ENCODE data around the gene IFNGR2. TPM values are rescaled to one million over a fixed set of nuclear protein-coding genes. Genes with fewer than 3 reads are reported as not detected.

The IFNGR2 gene
- total and polyA plus RNA-seq, 2 of the 8 experiments (the other 6 are each of a cell fraction or from before 2014, with no cell fraction given) = 36.0 to 46.4 TPM

GRCh38 chr21:33355355-33355754 is 47.9 kb upstream of the IFNGR2 start:
- 88% methylated on average over 6 of the region's 6 CpGs; no CpG with 5 or more reads in 1 of the 2 experiments for WGBS, 2 experiments (ENCODE audit: extremely low coverage in 1 of 2, insufficient coverage in 1 of 2, insufficient read length in 1 of 2, insufficient replicate concordance in 2 of 2, low coverage in 1 of 2, low lambda C conversion rate in 2 of 2, missing lambda C conversion rate in 1 of 2)
- ChIA-PET POLR2A (ENCODE audit: partially characterized antibody) (interaction anchor here (1.1 to 1.5 kb wide), 2 partner anchors 8 to 9 kb away, joined by 3 read pairs; no protein-coding TSS in a partner anchor), CTCF (ENCODE audit: partially characterized antibody) (interaction anchor here (1.0 to 1.8 kb wide), 2 partner anchors 24 to 31 kb away, joined by 3 to 5 read pairs; no protein-coding TSS in a partner anchor)
- H3K9ac ChIP-seq (replicated peaks in 1 of 4; ENCODE audit: extremely low read depth in 1 of 4, low read depth in 3 of 4, low read length in 3 of 4) = no peak overlapping the region
- no peak overlapping the region for H3K27ac ChIP-seq (ENCODE audit: low read depth, low read length)
- no peaks in the 10 kb centered on the region for H3K27me3 ChIP-seq (replicated peaks in 1 of 4; ENCODE audit: control insufficient read depth in 3 of 4, extremely low read depth in 1 of 4, insufficient read depth in 3 of 4, low read length in 3 of 4)
- H2BK12ac ChIP-seq (ENCODE audit: low read depth, low read length) = no peak overlapping the region
- H3K23ac ChIP-seq (ENCODE audit: insufficient read length) = no peak overlapping the region
- H3K4me1 ChIP-seq (replicated peaks in 1 of 4; ENCODE audit: control insufficient read depth in 3 of 4, insufficient read depth in 4 of 4, low read length in 3 of 4) = no peaks in the 10 kb centered on the region
- H2AFZ ChIP-seq (ENCODE audit: low read length) = no peak overlapping the region
- H2BK5ac ChIP-seq (ENCODE audit: low read depth, low read length) = no peak overlapping the region
- H3K36me3 ChIP-seq (ENCODE audit: control insufficient read depth in 2 of 4, insufficient read depth in 4 of 4, low read length in 3 of 4) = peaks cover 2 to 17% (median 13%) of the 10 kb centered on the region in 4 experiments; a peak in 6 of 8 replicates
- no peaks in the 10 kb centered on the region for H3K23me2 ChIP-seq (ENCODE audit: low read depth, low read length)
- H3K4ac ChIP-seq (replicated peaks; ENCODE audit: insufficient read length, low read depth, low read length) = no peak overlapping the region
- DNase-seq (ENCODE audit: low read depth in 1 of 2, low spot score in 2 of 2) (no peak), FAIRE-seq (no peak)
- H4K8ac ChIP-seq (ENCODE audit: extremely low read depth, insufficient read depth, low read length) = no peak overlapping the region
- no peaks in the 10 kb centered on the region for H3K79me2 ChIP-seq (ENCODE audit: control insufficient read depth in 1 of 2, insufficient read depth in 2 of 2, low read length in 2 of 2)
- H3K79me1 ChIP-seq (ENCODE audit: low read depth, low read length) = no peaks in the 10 kb centered on the region
- no peak overlapping the region for H4K5ac ChIP-seq (ENCODE audit: insufficient read length, low read depth, low read length)
- H3K56ac ChIP-seq (replicated peaks; ENCODE audit: insufficient read length, low read depth, low read length) = no peak overlapping the region
- H2BK20ac ChIP-seq (ENCODE audit: low read length) = no peak overlapping the region
- no peak overlapping the region for H4K91ac ChIP-seq (replicated peaks; ENCODE audit: insufficient read length, low read length)
- H2AK5ac ChIP-seq (ENCODE audit: low read depth, low read length) = no peak overlapping the region
- no peak overlapping the region for H3K14ac ChIP-seq (ENCODE audit: insufficient read length)
- no peak overlapping the region for H3K4me3 ChIP-seq (ENCODE audit: extremely low read depth in 1 of 4, insufficient read depth in 2 of 4, low read depth in 3 of 4, low read length in 4 of 4)
- no peak overlapping the region for H2BK120ac ChIP-seq (replicated peaks; ENCODE audit: low read depth, low read length)
- no peaks in the 10 kb centered on the region for H3K9me3 ChIP-seq (ENCODE audit: insufficient read depth in 2 of 2, low read depth in 1 of 2, low read length in 1 of 2)
- no peak overlapping the region for H3K4me2 ChIP-seq (ENCODE audit: insufficient read depth in 1 of 2, low read depth in 2 of 2, low read length in 2 of 2)
- TF ChIP-seq CTBP2 (IDR thresholded peaks at IDR 0.05; ENCODE audit: borderline replicate concordance, insufficient read depth, insufficient read length, low read length) (no peak), CHD2 (IDR thresholded peaks at IDR 0.05; ENCODE audit: low read length) (no peak), CBX8 (IDR thresholded peaks at IDR 0.05; ENCODE audit: borderline replicate concordance, low read depth, low read length) (no peak), PHF8 (conservative IDR thresholded peaks at IDR 0.05; ENCODE audit: low read depth, low read length) (no peak), YY1 (IDR thresholded peaks at IDR 0.05; ENCODE audit: low read depth, low read length) (no peak), ASH2L (IDR thresholded peaks at IDR 0.05; ENCODE audit: low read length) (no peak), CHD1 (IDR thresholded peaks at IDR 0.05; ENCODE audit: low read depth, low read length) (no peak), RFX5 (IDR thresholded peaks at IDR 0.05; ENCODE audit: borderline replicate concordance, low read depth, low read length) (no peak)
- H2BK15ac ChIP-seq (ENCODE audit: low read length) = no peak overlapping the region
- no peaks in the 10 kb centered on the region for H4K20me1 ChIP-seq (replicated peaks in 1 of 2; ENCODE audit: control insufficient read depth in 1 of 2, insufficient read depth in 2 of 2, low read length in 2 of 2)
- H3K18ac ChIP-seq (ENCODE audit: extremely low read depth, low read length) = no peak overlapping the region
